ENCODE data around the gene EFNA5. TPM values are rescaled to one million over a fixed set of nuclear protein-coding genes. Genes with fewer than 3 reads are reported as not detected.

Gene EFNA5
- total and polyA plus RNA-seq, 2 donors from 2014 or later = 5.9 to 54.4 TPM

DNA sequence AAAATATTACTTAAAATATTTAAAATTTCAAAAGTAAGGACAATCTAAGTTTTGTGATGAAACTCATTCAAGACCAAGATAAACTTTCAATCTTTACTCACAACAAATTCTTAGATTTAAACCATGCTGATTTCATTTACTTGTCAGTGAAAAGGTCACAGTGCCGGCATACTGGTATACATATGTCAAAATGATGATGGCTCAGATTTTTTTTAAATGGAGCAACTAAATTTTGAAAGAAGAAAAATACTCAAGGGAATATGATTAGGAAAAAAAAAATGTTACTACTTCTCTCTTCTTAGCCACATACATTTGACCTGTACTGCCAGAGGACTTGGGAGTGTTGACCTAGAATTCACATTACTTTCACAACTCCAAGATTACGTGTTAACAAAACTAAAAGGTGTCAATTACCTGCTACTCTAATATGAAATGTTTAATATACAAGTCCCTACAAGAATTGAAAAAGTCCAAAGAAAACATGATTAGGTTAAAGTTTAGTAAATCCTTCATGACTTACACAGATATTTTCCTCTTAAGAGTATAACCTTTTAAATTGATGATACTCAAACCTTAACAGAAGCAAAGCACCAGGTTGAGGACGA, 4.6 kb downstream of the EFNA5 start:
- TF ChIP-seq, protein P1, sequence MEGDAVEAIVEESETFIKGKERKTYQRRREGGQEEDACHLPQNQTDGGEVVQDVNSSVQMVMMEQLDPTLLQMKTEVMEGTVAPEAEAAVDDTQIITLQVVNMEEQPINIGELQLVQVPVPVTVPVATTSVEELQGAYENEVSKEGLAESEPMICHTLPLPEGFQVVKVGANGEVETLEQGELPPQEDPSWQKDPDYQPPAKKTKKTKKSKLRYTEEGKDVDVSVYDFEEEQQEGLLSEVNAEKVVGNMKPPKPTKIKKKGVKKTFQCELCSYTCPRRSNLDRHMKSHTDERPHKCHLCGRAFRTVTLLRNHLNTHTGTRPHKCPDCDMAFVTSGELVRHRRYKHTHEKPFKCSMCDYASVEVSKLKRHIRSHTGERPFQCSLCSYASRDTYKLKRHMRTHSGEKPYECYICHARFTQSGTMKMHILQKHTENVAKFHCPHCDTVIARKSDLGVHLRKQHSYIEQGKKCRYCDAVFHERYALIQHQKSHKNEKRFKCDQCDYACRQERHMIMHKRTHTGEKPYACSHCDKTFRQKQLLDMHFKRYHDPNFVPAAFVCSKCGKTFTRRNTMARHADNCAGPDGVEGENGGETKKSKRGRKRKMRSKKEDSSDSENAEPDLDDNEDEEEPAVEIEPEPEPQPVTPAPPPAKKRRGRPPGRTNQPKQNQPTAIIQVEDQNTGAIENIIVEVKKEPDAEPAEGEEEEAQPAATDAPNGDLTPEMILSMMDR (IDR thresholded peaks at IDR 0.05; ENCODE audit: borderline replicate concordance, extremely low read depth, insufficient read depth) = no peak
- Histone ChIP-seq H3K9ac (ENCODE audit: low read length in 3 of 3) (peak overlapping the region in 1 of 3 donors; percentile 19), H3K9me3 (ENCODE audit: control insufficient read depth in 2 of 3, insufficient read depth in 1 of 3, low read length in 3 of 3) (no peaks in the 10 kb centered on the region), H3K36me3 (ENCODE audit: control insufficient read depth in 2 of 3, insufficient read depth in 3 of 3, low read length in 3 of 3) (no peaks in the 10 kb centered on the region), H3K4me1 (ENCODE audit: control insufficient read depth in 2 of 3, insufficient read depth in 2 of 3, low read depth in 1 of 3, low read length in 3 of 3) (peaks cover 0 to 7% (median 3%) of the 10 kb centered on the region in 3 donors), H3K27ac (ENCODE audit: low read depth in 2 of 2, low read length in 2 of 2) (no peak overlapping the region), H3K27me3 (ENCODE audit: control insufficient read depth, insufficient read depth, low read length) (no peaks in the 10 kb centered on the region), H3K4me3 (ENCODE audit: low read length in 3 of 3) (no peak overlapping the region)
- FAIRE-seq = no peak
- DNase-seq = no peak
- intact Hi-C loops (cut with DNase I) = no loop called here

DNA sequence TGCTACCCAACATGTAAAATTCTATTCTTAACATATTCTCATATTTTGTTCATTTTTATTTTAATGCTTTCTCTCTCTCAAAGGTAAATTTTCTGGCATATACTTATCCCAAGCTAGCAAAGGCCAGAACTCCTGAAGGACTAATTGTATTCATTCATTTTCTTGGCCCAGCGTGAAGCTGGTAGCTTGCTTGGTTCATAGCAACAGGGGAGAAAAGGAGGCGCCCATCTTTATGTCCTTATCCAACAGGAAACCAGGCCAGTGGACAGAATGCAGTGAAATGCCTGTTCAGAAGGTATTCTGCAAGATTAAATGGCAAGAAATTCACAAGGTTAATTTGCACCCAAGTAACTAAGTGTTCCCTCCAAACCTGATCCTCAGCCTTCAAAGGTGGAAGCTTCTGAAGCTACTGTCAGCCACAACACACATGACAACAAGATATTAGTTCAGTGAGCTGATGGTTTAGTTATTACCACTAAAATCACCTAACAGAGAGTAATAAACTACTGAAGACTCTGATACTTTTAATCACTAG, 5.6 kb downstream of the EFNA5 start:
- intact Hi-C loops (cut with DNase I) = no loop called here
- Histone ChIP-seq H3K27ac (ENCODE audit: low read depth in 2 of 2, low read length in 2 of 2) (peak overlapping the region in 1 of 2 donors; percentile 17), H3K4me1 (ENCODE audit: control insufficient read depth in 2 of 3, insufficient read depth in 2 of 3, low read depth in 1 of 3, low read length in 3 of 3) (peaks cover 0 to 5% (median 3%) of the 10 kb centered on the region in 3 donors), H3K4me3 (ENCODE audit: low read length in 3 of 3) (no peak overlapping the region), H3K9me3 (ENCODE audit: control insufficient read depth in 2 of 3, insufficient read depth in 1 of 3, low read length in 3 of 3) (no peaks in the 10 kb centered on the region), H3K9ac (ENCODE audit: low read length in 3 of 3) (no peak overlapping the region), H3K27me3 (ENCODE audit: control insufficient read depth, insufficient read depth, low read length) (no peaks in the 10 kb centered on the region), H3K36me3 (ENCODE audit: control insufficient read depth in 2 of 3, insufficient read depth in 3 of 3, low read length in 3 of 3) (no peaks in the 10 kb centered on the region)
- TF ChIP-seq, protein P1 (IDR thresholded peaks at IDR 0.05; ENCODE audit: borderline replicate concordance, extremely low read depth, insufficient read depth) = no peak
- DNase-seq = no peak
- no peak for FAIRE-seq

DNA sequence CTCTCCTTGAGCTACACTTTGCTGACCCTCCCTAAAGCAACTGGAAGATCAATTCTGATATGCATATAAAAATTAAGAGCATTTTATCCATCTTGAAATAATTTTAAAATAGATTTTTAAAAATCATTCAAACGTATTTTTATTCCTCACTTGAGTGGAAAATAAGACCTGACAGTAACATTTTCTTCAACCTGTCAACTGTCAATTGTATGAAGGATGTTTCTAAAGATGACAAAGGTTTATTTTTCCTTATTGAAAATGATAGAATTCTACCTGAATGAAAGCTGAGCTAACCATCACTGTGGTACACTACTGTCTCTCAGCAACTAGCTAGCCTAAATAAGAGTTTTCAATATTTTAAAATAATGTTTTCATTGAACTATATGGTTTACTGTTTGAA, 7.0 kb downstream of the EFNA5 start:
- no peak for DNase-seq
- Histone ChIP-seq H3K9me3 (ENCODE audit: control insufficient read depth in 2 of 3, insufficient read depth in 1 of 3, low read length in 3 of 3) (no peaks in the 10 kb centered on the region), H3K27ac (ENCODE audit: low read depth in 2 of 2, low read length in 2 of 2) (no peak overlapping the region), H3K9ac (ENCODE audit: low read length in 3 of 3) (no peak overlapping the region), H3K36me3 (ENCODE audit: control insufficient read depth in 2 of 3, insufficient read depth in 3 of 3, low read length in 3 of 3) (no peaks in the 10 kb centered on the region), H3K4me1 (ENCODE audit: control insufficient read depth in 2 of 3, insufficient read depth in 2 of 3, low read depth in 1 of 3, low read length in 3 of 3) (peaks cover 0 to 3% (median 0%) of the 10 kb centered on the region in 3 donors), H3K27me3 (ENCODE audit: control insufficient read depth, insufficient read depth, low read length) (no peaks in the 10 kb centered on the region), H3K4me3 (ENCODE audit: low read length in 3 of 3) (no peak overlapping the region)
- no peak for FAIRE-seq
- intact Hi-C loops (cut with DNase I) = no loop called here
- TF ChIP-seq, protein P1 (IDR thresholded peaks at IDR 0.05; ENCODE audit: borderline replicate concordance, extremely low read depth, insufficient read depth) = no peak

Data from kidney (tissue), 14 donors.